H1 (cell line): ENCODE measurements around the gene MBD1. TPM values are rescaled to one million over a fixed set of nuclear protein-coding genes. Genes with fewer than 3 reads are reported as not detected.

Source experiments
- CTCF ChIA-PET: fragments of 300-600 bp; sonication (Branson Sonifier 250); formaldehyde crosslinking; loops from one replicate; lab custom pipeline; 2021; ENCODE audit not compliant: partially characterized antibody; lab: Charles Lee
- POLR2A ChIA-PET: fragments of 300-600 bp; sonication (Branson Sonifier 250); formaldehyde crosslinking; loops from one replicate; lab custom pipeline; 2021; ENCODE audit warnings: inconsistent platforms; ENCODE audit not compliant: partially characterized antibody; lab: Charles Lee
- DNase-seq, 2 experiments: peaks; one replicate each; pipeline versions ENCODE4 v3.0.0 to v3.0.0-alpha.2; 2010 to 2022; ENCODE audit warnings: low spot score in 2 of 2, low read depth in 1 of 2, mixed read lengths in 1 of 2
- FAIRE-seq: peaks from 2 replicates; lab custom pipeline; 2011; peaks lifted over from hg19 to GRCh38; lab: Jason Lieb, UNC
- H2AFZ ChIP-seq: 2 replicates; pipeline ENCODE4 v1.8.1; 2012; ENCODE audit warnings: low read length, inconsistent platforms
- H2AK5ac ChIP-seq: 2 replicates; pipeline ENCODE4 v1.6.1; 2013; ENCODE audit warnings: low read depth, low read length
- H2BK120ac ChIP-seq: replicated peaks from 2 replicates; pipeline ENCODE3; 2013; ENCODE audit warnings: low read depth, low read length, inconsistent platforms
- H2BK12ac ChIP-seq: 2 replicates; pipeline ENCODE4 v1.6.1; 2013; ENCODE audit warnings: low read depth, low read length
- H2BK15ac ChIP-seq: 2 replicates; pipeline ENCODE4 v1.6.1; 2013; ENCODE audit warnings: low read length
- H2BK20ac ChIP-seq: 2 replicates; pipeline ENCODE4 v1.6.1; 2013; ENCODE audit warnings: low read length
- H2BK5ac ChIP-seq: 2 replicates; pipeline ENCODE4 v1.6.1; 2013; ENCODE audit warnings: low read depth, low read length
- H3K14ac ChIP-seq: 2 replicates; pipeline ENCODE4 v1.6.1; 2013; ENCODE audit warnings: inconsistent platforms; ENCODE audit not compliant: insufficient read length
- H3K18ac ChIP-seq: 2 replicates; pipeline ENCODE4 v1.6.1; 2013; ENCODE audit warnings: low read length; ENCODE audit errors: extremely low read depth
- H3K23ac ChIP-seq: 2 replicates; pipeline ENCODE4 v1.6.1; 2013; ENCODE audit warnings: inconsistent platforms; ENCODE audit not compliant: insufficient read length
- H3K23me2 ChIP-seq: 2 replicates; pipeline ENCODE4 v1.6.1; 2013; ENCODE audit warnings: low read depth, low read length
- H3K27ac ChIP-seq: 2 replicates; pipeline ENCODE4 v1.6.1; 2011; ENCODE audit warnings: low read depth, low read length, inconsistent platforms
- H3K27me3 ChIP-seq, 4 experiments: replicated peaks in 1 of 4; 1 replicate in 1 of 4; 2 replicates in 3 of 4; pipeline versions ENCODE4 v1.6.1 to v1.8.1; 2011 to 2013; ENCODE audit warnings: low read length in 3 of 4, mild to moderate bottlenecking in 3 of 4, inconsistent platforms in 2 of 4, mixed read lengths in 2 of 4, moderate library complexity in 1 of 4; ENCODE audit not compliant: control insufficient read depth in 3 of 4, insufficient read depth in 3 of 4; ENCODE audit errors: extremely low read depth in 1 of 4
- H3K36me3 ChIP-seq, 4 experiments: 2 replicates each; pipeline versions ENCODE4 v1.6.1 to v1.8.1; 2011 to 2013; ENCODE audit warnings: mild to moderate bottlenecking in 4 of 4, low read length in 3 of 4, moderate library complexity in 2 of 4, control low read depth in 1 of 4, inconsistent platforms in 1 of 4; ENCODE audit not compliant: insufficient read depth in 4 of 4, control insufficient read depth in 2 of 4
- H3K4ac ChIP-seq: replicated peaks from 2 replicates; pipeline ENCODE3; 2013; ENCODE audit warnings: low read length, low read depth, mixed read lengths, inconsistent platforms; ENCODE audit not compliant: insufficient read length
- H3K4me1 ChIP-seq, 4 experiments: replicated peaks in 1 of 4; 1 replicate in 1 of 4; 2 replicates in 3 of 4; pipeline versions ENCODE4 v1.6.1 to v1.8.1; 2011 to 2013; ENCODE audit warnings: low read length in 3 of 4, inconsistent platforms in 2 of 4, mixed read lengths in 1 of 4; ENCODE audit not compliant: insufficient read depth in 4 of 4, control insufficient read depth in 3 of 4
- H3K4me2 ChIP-seq, 2 experiments: 2 replicates each; pipeline versions ENCODE4 v1.6.1 to v1.8.1; 2011 to 2013; ENCODE audit warnings: low read depth in 2 of 2, low read length in 2 of 2, control low read depth in 1 of 2, inconsistent platforms in 1 of 2, mild to moderate bottlenecking in 1 of 2; ENCODE audit not compliant: insufficient read depth in 1 of 2
- H3K4me3 ChIP-seq, 4 experiments: fragments of 200-600, 300-600 bp in 1 of 4; sonication (generic), shearing (Covaris generic), sonication (Bioruptor Twin) in 1 of 4; 2 replicates each; pipeline versions ENCODE4 v1.5.1 to v1.8.1; 2011 to 2016; ENCODE audit warnings: low read length in 4 of 4, low read depth in 3 of 4, control low read depth in 2 of 4, inconsistent platforms in 2 of 4, mild to moderate bottlenecking in 2 of 4, mixed read lengths in 1 of 4, moderate library complexity in 1 of 4; ENCODE audit not compliant: insufficient read depth in 2 of 4; ENCODE audit errors: extremely low read depth in 1 of 4
- H3K56ac ChIP-seq: replicated peaks from 2 replicates; pipeline ENCODE3; 2013; ENCODE audit warnings: low read depth, mild to moderate bottlenecking, mixed read lengths, low read length, inconsistent platforms; ENCODE audit not compliant: insufficient read length
- H3K79me1 ChIP-seq: 2 replicates; pipeline ENCODE4 v1.6.1; 2013; ENCODE audit warnings: low read depth, low read length, control low read depth
- H3K79me2 ChIP-seq, 2 experiments: 2 replicates each; pipeline versions ENCODE4 v1.6.1 to v1.8.1; 2012 to 2013; ENCODE audit warnings: low read length in 2 of 2, mild to moderate bottlenecking in 2 of 2, inconsistent platforms in 1 of 2; ENCODE audit not compliant: insufficient read depth in 2 of 2, control insufficient read depth in 1 of 2
- H3K9ac ChIP-seq, 4 experiments: replicated peaks in 1 of 4; 1 replicate in 1 of 4; 2 replicates in 3 of 4; pipeline versions ENCODE4 v1.6.1 to v1.8.1; 2011 to 2013; ENCODE audit warnings: low read depth in 3 of 4, low read length in 3 of 4, control low read depth in 2 of 4, mild to moderate bottlenecking in 2 of 4, moderate library complexity in 2 of 4, inconsistent platforms in 1 of 4; ENCODE audit errors: extremely low read depth in 1 of 4
- H3K9me3 ChIP-seq, 2 experiments: 2 replicates each; pipeline versions ENCODE4 v1.6.1 to v1.8.1; 2012 to 2013; ENCODE audit warnings: mild to moderate bottlenecking in 2 of 2, moderate library complexity in 2 of 2, control low read depth in 1 of 2, inconsistent platforms in 1 of 2, low read depth in 1 of 2, low read length in 1 of 2, mixed read lengths in 1 of 2; ENCODE audit not compliant: insufficient read depth in 2 of 2
- H4K20me1 ChIP-seq, 2 experiments: replicated peaks in 1 of 2; 2 replicates each; pipeline versions ENCODE3 to v1.8.1; 2011 to 2013; ENCODE audit warnings: inconsistent platforms in 2 of 2, low read length in 2 of 2, mild to moderate bottlenecking in 1 of 2; ENCODE audit not compliant: insufficient read depth in 2 of 2, control insufficient read depth in 1 of 2
- H4K5ac ChIP-seq: 2 replicates; pipeline ENCODE4 v1.6.1; 2013; ENCODE audit warnings: low read length, low read depth, mixed read lengths, inconsistent platforms; ENCODE audit not compliant: insufficient read length
- H4K8ac ChIP-seq: 2 replicates; pipeline ENCODE4 v1.8.0; 2013; ENCODE audit warnings: mild to moderate bottlenecking, moderate library complexity, low read length, inconsistent platforms; ENCODE audit not compliant: insufficient read depth; ENCODE audit errors: extremely low read depth
- H4K91ac ChIP-seq: replicated peaks from 2 replicates; pipeline ENCODE3; 2013; ENCODE audit warnings: low read length, mixed read lengths, inconsistent platforms; ENCODE audit not compliant: insufficient read length
- CTBP2 ChIP-seq: IDR thresholded peaks from 2 replicates; pipeline ENCODE4 v1.7.0; 2011; ENCODE audit warnings: borderline replicate concordance, mild to moderate bottlenecking, moderate library complexity, mixed read lengths, low read length; ENCODE audit not compliant: insufficient read depth, insufficient read length
- GABPA ChIP-seq: IDR thresholded peaks from 2 replicates; pipeline ENCODE4 v1.6.1; 2011; ENCODE audit warnings: mild to moderate bottlenecking, low read length, moderate library complexity, borderline replicate concordance; ENCODE audit not compliant: insufficient read depth
- MAFK ChIP-seq: IDR thresholded peaks from 2 replicates; pipeline ENCODE4 v1.6.1; 2012; ENCODE audit warnings: low read depth, mild to moderate bottlenecking, improper control_type of control experiment, low read length
- SIX5 ChIP-seq: IDR thresholded peaks from 2 replicates; pipeline ENCODE4 v1.6.1; 2011; ENCODE audit warnings: mild to moderate bottlenecking, low read depth, low read length
- ZNF274 ChIP-seq: IDR thresholded peaks from 2 replicates; pipeline ENCODE4 v1.7.0; 2012; ENCODE audit warnings: low read length, borderline replicate concordance; ENCODE audit errors: extremely low read depth
- polyA plus RNA-seq, 7 experiments: library from polyadenylated mRNA; depleted of rRNA in 3 of 7; stranded (reverse) in 5 of 7; unstranded in 2 of 7; fragments of >200 nt in 5 of 7; fragments of 200-250 nt in 2 of 7; gene quantifications; 1 replicate in 5 of 7; 2 replicates in 1 of 7; 4 replicates in 1 of 7; pipeline versions ENCODE4 v1.2.1 to v1.2.3, GENCODE V29; 2011 to 2013; ENCODE audit warnings: missing spikeins in 2 of 7, mixed read lengths in 2 of 7
- total RNA-seq: library from RNA; stranded (reverse); fragmentation: NEBNext Ultra II Directional; extraction: Animal tissue kit (Norgen Biotek cat#: 25700); gene quantifications from 2 replicates; pipeline ENCODE4 v1.2.1, GENCODE V29; 2021

MBD1 gene
- total and polyA plus RNA-seq, 2 of the 8 experiments (the other 6 are each of a cell fraction or from before 2014, with no cell fraction given): 32.2 to 41.6 TPM

DNA sequence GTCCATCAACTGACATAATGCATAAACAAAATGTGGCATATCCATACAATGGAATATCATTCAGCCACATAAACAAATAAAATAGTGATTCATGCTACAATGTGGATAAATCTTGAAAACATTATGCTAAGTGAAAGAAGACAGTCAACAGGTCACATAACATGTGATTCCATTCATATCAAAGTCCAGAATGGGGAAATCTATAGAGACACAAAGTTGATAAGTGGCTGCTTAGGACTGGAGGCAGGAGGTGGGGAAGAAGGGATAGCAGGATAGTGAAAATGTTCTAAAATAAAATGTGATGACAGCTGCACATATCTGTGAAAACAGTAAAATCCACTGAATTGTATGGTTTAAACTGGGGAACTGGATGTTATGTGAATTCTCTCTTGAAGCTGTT, 33.8 kb downstream of the MBD1 start:
- H4K91ac ChIP-seq: no peak overlapping the region
- H3K4me2 ChIP-seq: no peak overlapping the region
- H3K4me1 ChIP-seq: peaks cover 0 to 3% (median 0%) of the 10 kb centered on the region in 4 experiments; a peak in 1 of 7 replicates
- no peak overlapping the region for H2AFZ ChIP-seq
- H3K23ac ChIP-seq: no peak overlapping the region
- H2AK5ac ChIP-seq: no peak overlapping the region
- POLR2A ChIA-PET: no interaction called here
- no peak overlapping the region for H2BK15ac ChIP-seq
- H3K4me3 ChIP-seq: no peak overlapping the region
- H3K79me2 ChIP-seq: no peaks in the 10 kb centered on the region
- CTCF ChIA-PET: interaction anchor here (0.9 kb wide), 1 partner anchor 109 kb away, joined by 3 read pairs; no protein-coding TSS in a partner anchor
- no peaks in the 10 kb centered on the region for H4K20me1 ChIP-seq
- no peak overlapping the region for H3K56ac ChIP-seq
- H2BK5ac ChIP-seq: no peak overlapping the region
- no peak overlapping the region for H3K27ac ChIP-seq
- no peak overlapping the region for H4K5ac ChIP-seq
- no peak for DNase-seq
- H3K36me3 ChIP-seq: no peaks in the 10 kb centered on the region
- H2BK12ac ChIP-seq: no peak overlapping the region
- no peak for TF ChIP-seq SIX5
- no peak for TF ChIP-seq CTBP2
- no peak for TF ChIP-seq GABPA
- TF ChIP-seq MAFK: no peak
- no peak for TF ChIP-seq ZNF274
- no peak overlapping the region for H2BK120ac ChIP-seq
- H2BK20ac ChIP-seq: no peak overlapping the region
- no peaks in the 10 kb centered on the region for H3K23me2 ChIP-seq
- H3K14ac ChIP-seq: no peak overlapping the region
- H3K27me3 ChIP-seq: no peaks in the 10 kb centered on the region
- no peak overlapping the region for H4K8ac ChIP-seq
- no peak overlapping the region for H3K4ac ChIP-seq
- H3K79me1 ChIP-seq: no peaks in the 10 kb centered on the region
- FAIRE-seq: no peak
- no peak overlapping the region for H3K9ac ChIP-seq
- H3K18ac ChIP-seq: no peak overlapping the region
- H3K9me3 ChIP-seq: peaks cover 0 to 2% of the 10 kb centered on the region in 2 experiments; a peak in 1 of 4 replicates
